GM19455 (cell line): ENCODE data around the gene DND1.
"Not testable (repeated sequence)": the region's sequence is repeated elsewhere in the genome, so short reads cannot be mapped to it uniquely, and the experiment has no call there.

Experiments used
- ATAC-seq: cut with Tn5 transposase; IDR thresholded peaks from one replicate; pipeline ENCODE4 v1.9.1; 2021; ENCODE audit not compliant: unreplicated experiment

The DND1 gene

DNA sequence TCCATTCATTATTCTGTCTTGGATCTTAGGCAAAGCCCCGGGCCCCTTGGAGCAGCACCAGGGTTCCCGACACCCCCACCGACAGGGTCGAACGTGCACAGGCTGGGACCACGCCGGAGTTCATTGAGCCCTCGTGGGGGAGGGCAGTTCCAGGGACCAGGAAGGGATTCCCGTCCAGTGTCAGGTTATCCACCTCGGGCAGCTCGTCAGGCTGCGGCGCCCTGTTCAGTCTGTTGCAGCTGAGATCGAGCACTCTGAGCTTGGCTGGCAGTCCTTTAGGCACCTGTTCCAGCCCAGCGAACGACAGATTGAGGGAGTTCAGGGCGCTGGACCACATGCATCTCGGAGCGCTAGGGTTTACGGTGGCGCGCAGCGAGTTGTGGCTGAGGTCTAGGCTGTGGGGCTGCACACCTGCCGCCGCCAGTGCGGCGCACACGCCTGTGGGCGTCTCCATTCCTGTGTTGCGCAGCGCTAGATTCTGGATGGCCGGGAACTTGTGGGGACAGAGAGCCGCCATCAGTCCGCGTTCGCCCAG lies 41.5 kb downstream of the DND1 start:
- peak; percentile 41 for ATAC-seq

GRCh38 chr5:140631036-140631417 lies 42.3 kb downstream of the DND1 start:
- no peak for ATAC-seq

DNA sequence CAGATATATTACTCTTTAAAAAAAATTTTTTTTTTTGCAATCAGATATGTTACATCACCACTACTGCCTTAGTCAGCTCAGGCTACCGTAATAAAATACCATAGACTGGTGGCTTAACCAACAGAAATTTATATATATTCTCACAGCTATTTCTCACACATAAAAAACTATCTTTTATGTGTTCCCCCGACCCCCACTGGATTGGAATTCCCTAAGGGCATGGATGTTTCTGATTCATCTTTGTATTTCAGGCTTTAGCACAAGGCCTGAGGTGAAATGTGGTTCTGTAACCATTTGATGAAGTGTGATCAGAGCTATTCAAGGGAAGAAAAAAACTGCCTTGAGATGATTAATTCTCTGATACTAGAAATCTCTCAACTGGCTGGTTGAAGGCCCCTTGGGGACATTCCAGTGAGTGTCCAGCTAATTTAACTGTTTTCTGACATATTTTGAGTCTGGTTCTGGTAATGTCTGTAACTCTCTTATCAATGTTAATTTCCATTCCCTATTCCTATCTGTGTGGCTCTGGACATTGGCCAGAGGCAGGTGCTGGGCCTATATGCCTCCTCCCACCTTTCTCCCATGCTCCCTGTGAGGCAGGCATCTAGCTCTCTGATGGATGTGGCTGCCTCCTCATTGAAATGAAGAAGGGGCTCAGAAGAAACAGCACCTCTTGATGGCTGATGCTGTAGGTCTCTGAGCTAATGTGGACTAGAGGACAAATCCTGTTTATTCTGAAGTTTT lies 42.9 kb downstream of the DND1 start:
- ATAC-seq = no peak

DNA sequence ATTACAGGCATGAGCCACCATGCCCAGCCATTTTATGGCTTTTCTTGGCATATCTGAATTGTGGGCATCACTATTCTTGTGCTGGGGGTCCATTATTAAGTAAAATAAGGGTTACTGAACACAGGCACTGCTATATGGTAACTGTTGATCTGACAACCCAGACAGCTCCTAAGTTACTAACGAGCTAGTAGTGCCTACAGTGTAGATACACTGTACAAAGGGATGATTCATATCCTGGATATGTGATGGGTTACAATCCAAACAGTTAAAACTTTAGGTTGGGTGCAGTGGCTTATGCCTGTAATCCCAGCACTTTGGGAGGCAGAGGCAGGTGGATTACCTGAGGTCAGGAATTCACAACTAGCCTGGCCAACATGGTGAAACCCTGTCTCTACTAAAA lies 44.7 kb downstream of the DND1 start:
- ATAC-seq = no peak

DNA sequence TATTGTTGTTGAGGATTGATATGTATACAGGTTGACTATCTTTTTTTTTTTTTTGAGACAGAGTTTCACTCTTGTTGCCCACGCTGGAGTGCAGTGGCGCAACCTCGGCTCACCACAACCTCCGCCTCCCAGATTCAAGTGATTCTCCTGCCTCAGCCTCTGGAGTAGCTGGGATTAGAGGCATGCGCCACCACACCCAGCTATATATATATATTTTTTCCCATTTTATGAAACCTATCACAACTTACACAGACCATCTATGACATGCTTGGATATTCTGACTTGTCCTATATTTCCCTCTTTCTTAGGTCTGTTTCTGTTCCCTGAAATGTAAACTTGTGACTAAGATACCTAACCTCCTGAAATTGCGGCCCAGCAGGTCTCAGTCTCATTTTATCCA lies 45.4 kb downstream of the DND1 start:
- ATAC-seq = no peak

DNA sequence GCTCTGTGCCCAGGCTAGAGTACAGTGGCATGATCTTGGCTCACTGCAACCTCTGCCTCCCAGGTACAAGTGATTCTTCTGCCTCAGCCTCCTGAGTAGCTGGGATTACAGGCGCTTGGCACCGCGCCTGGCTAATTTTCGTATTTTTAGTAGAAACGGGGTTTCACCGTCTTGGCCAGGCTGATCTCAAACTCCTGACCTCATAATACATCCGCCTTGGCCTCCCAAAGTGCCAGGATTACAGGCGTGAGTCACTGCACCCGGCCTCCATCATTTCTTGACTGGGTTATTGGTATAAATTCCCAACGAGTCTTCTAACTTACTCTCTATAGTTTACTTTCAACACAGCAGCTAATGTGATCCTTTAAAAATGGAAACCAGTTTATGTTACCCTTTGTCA lies 48.5 kb downstream of the DND1 start:
- ATAC-seq = not testable (repeated sequence)

DNA sequence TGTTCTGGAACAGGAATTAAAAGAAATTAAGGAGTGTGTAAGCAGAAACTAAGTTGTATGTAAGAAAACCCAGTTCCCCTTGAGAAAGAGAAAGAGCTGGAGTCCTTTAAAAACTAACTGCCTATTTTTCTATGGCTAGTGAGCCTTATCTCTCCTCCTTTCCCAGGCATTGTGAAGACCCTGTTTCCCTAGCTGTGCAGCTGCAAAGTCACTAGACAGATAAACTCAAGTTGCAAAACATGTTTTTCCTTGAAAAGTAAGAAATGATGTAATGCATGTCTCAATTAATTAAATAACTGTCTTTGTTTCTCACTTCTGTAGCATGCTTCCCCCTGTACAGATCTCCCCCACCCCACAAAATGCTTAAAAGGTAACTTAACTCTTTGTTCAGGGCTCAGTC lies 50.3 kb downstream of the DND1 start:
- ATAC-seq = not testable (repeated sequence)

GRCh38 chr5:140622301-140622700 lies 51.1 kb downstream of the DND1 start:
- ATAC-seq = no peak
